Measurements from ENCODE around the gene CD226. TPM values are rescaled to one million over a fixed set of nuclear protein-coding genes. Genes with fewer than 3 reads are reported as not detected.
"Not testable (repeated sequence)": the region's sequence is repeated elsewhere in the genome, so short reads cannot be mapped to it uniquely, and the experiment has no call there.

The CD226 gene
- polyA plus RNA-seq, 1 of the 3 experiments (the other 2 are of a cell fraction) = 0.56 TPM

GRCh38 chr18:69939812-69940211 is 7.9 kb downstream of the CD226 start:
- WGBS (ENCODE audit: low lambda C conversion rate) = 73% methylated on average over 4 of the region's 4 CpGs
- DNase-seq; H3K9ac ChIP-seq; H3K4me2 ChIP-seq; H2AFZ ChIP-seq (ENCODE audit: low read depth); POLR2A ChIA-PET; H3K79me2 ChIP-seq (ENCODE audit: insufficient read depth); H4K20me1 ChIP-seq (ENCODE audit: insufficient read depth); H3K27me3 ChIP-seq (ENCODE audit: insufficient read depth); H3F3A ChIP-seq (replicated peaks; ENCODE audit: insufficient read depth); H3K4me3 ChIP-seq (ENCODE audit: low read depth in 2 of 2, low read length in 1 of 2); H3K4me1 ChIP-seq (ENCODE audit: control insufficient read depth in 1 of 2, insufficient read depth in 2 of 2, low read depth in 1 of 2, low read length in 1 of 2); H3K9me2 ChIP-seq; H3K27ac ChIP-seq (ENCODE audit: low read depth in 2 of 2, low read length in 1 of 2); H3K36me3 ChIP-seq (replicated peaks in 1 of 2; ENCODE audit: control insufficient read depth in 1 of 2, insufficient read depth in 2 of 2, low read length in 1 of 2); H3K9me3 ChIP-seq: not testable (repeated sequence)
- CTCF ChIA-PET = interaction anchor here (1.3 kb wide), 1 partner anchor 15 kb away, joined by 3 read pairs; no protein-coding TSS in a partner anchor

GRCh38 chr18:69936191-69936558 is 11.5 kb downstream of the CD226 start:
- Histone ChIP-seq H3K9ac (no peak overlapping the region), H3K36me3 (replicated peaks in 1 of 2; ENCODE audit: control insufficient read depth in 1 of 2, insufficient read depth in 2 of 2, low read length in 1 of 2) (no peaks in the 10 kb centered on the region), H2AFZ (ENCODE audit: low read depth) (no peak overlapping the region), H3K27me3 (ENCODE audit: insufficient read depth) (no peaks in the 10 kb centered on the region), H3K4me1 (ENCODE audit: control insufficient read depth in 1 of 2, insufficient read depth in 2 of 2, low read depth in 1 of 2, low read length in 1 of 2) (no peaks in the 10 kb centered on the region; a peak in 1 of 4 replicates), H3K9me3 (no peaks in the 10 kb centered on the region), H3K27ac (ENCODE audit: low read depth in 2 of 2, low read length in 1 of 2) (no peak overlapping the region), H3K4me3 (ENCODE audit: low read depth in 2 of 2, low read length in 1 of 2) (no peak overlapping the region), H4K20me1 (ENCODE audit: insufficient read depth) (no peaks in the 10 kb centered on the region), H3F3A (replicated peaks; ENCODE audit: insufficient read depth) (no peaks in the 10 kb centered on the region), H3K4me2 (no peak overlapping the region), H3K79me2 (ENCODE audit: insufficient read depth) (no peaks in the 10 kb centered on the region), H3K9me2 (no peaks in the 10 kb centered on the region)
- 77% methylated on average over 4 of the region's 4 CpGs for WGBS (ENCODE audit: low lambda C conversion rate)
- POLR2A ChIA-PET = no interaction called here
- no peak for TF ChIP-seq NRF1 (IDR thresholded peaks at IDR 0.05; ENCODE audit: low read depth, low read length)
- CTCF ChIA-PET = no interaction called here
- DNase-seq = no peak

GRCh38 chr18:69935319-69936190 is 12.1 kb downstream of the CD226 start:
- no peak for DNase-seq
- CTCF ChIA-PET = interaction anchor here (1.2 kb wide), 1 partner anchor 25 kb away, joined by 3 read pairs; no protein-coding TSS in a partner anchor
- POLR2A ChIA-PET = no interaction called here

More at GRCh38 chr18:69935319-69936190, 12.1 kb downstream of the CD226 start:
- H3K4me2 ChIP-seq = no peak overlapping the region
- no peak overlapping the region for H2AFZ ChIP-seq (ENCODE audit: low read depth)
- no peak overlapping the region for H3K9ac ChIP-seq
- H3K27ac ChIP-seq (ENCODE audit: low read depth in 2 of 2, low read length in 1 of 2) = no peak overlapping the region
- no peaks in the 10 kb centered on the region; a peak in 1 of 4 replicates for H3K4me1 ChIP-seq (ENCODE audit: control insufficient read depth in 1 of 2, insufficient read depth in 2 of 2, low read depth in 1 of 2, low read length in 1 of 2)
- no peak overlapping the region for H3K4me3 ChIP-seq (ENCODE audit: low read depth in 2 of 2, low read length in 1 of 2)
- H3F3A ChIP-seq (replicated peaks; ENCODE audit: insufficient read depth) = no peaks in the 10 kb centered on the region
- WGBS (ENCODE audit: low lambda C conversion rate) = 94% methylated on average over 11 of the region's 12 CpGs
- no peaks in the 10 kb centered on the region for H3K36me3 ChIP-seq (replicated peaks in 1 of 2; ENCODE audit: control insufficient read depth in 1 of 2, insufficient read depth in 2 of 2, low read length in 1 of 2)
- H3K9me3 ChIP-seq = no peaks in the 10 kb centered on the region
- H3K79me2 ChIP-seq (ENCODE audit: insufficient read depth) = no peaks in the 10 kb centered on the region
- no peaks in the 10 kb centered on the region for H3K9me2 ChIP-seq
- TF ChIP-seq RXRA (IDR thresholded peaks at IDR 0.05; ENCODE audit: borderline replicate concordance, low read depth) (no peak), SMC3 (IDR thresholded peaks at IDR 0.05; ENCODE audit: low read depth, low read length) (no peak), GATA2 (CRISPR knock-in tag; IDR thresholded peaks at IDR 0.05) (no peak), ELF1 (IDR thresholded peaks at IDR 0.05) (no peak), EZH2phosphoT487 (IDR thresholded peaks at IDR 0.05; ENCODE audit: borderline replicate concordance, low read depth) (no peak), TAF1 (IDR thresholded peaks at IDR 0.05; ENCODE audit: borderline replicate concordance, low read depth, low read length) (no peak), USF2 (IDR thresholded peaks at IDR 0.05; ENCODE audit: borderline replicate concordance, low read depth, low read length) (no peak), YY1 (IDR thresholded peaks at IDR 0.05; ENCODE audit: low read depth) (no peak), MXI1 (IDR thresholded peaks at IDR 0.05; ENCODE audit: low read depth, low read length) (no peak), PBX3 (IDR thresholded peaks at IDR 0.05) (no peak), RCOR1 (IDR thresholded peaks at IDR 0.05; ENCODE audit: low read length) (no peak), EP300 (IDR thresholded peaks at IDR 0.05; ENCODE audit: borderline replicate concordance in 1 of 2, low read depth in 1 of 2, low read length in 1 of 2) (no peak)
- no peaks in the 10 kb centered on the region for H4K20me1 ChIP-seq (ENCODE audit: insufficient read depth)
- H3K27me3 ChIP-seq (ENCODE audit: insufficient read depth) = no peaks in the 10 kb centered on the region
